GM06990 (cell line): Measurements from ENCODE around the gene AHNAK2.

Experiments used
- DNase-seq: peaks from one replicate; pipeline ENCODE4 v3.0.0-alpha.2; 2011; ENCODE audit not compliant: insufficient read length; ENCODE audit errors: extremely low read depth
- H3K27me3 ChIP-seq: replicated peaks from 2 replicates; pipeline ENCODE4 v1.6.0; 2011; ENCODE audit warnings: low read length; ENCODE audit not compliant: control insufficient read depth, insufficient read depth
- H3K36me3 ChIP-seq: 2 replicates; pipeline ENCODE4 v1.5.1; 2011; ENCODE audit warnings: low read length; ENCODE audit not compliant: control insufficient read depth, insufficient read depth
- H3K4me3 ChIP-seq: replicated peaks from 2 replicates; pipeline ENCODE4 v1.5.1; 2011; ENCODE audit warnings: low read depth, mild to moderate bottlenecking, control low read depth, low read length
- TF ChIP-seq, protein P1 (sequence below): IDR thresholded peaks from 2 replicates; pipeline ENCODE4 v1.5.1; 2011; ENCODE audit warnings: low read length, control low read depth, mild to moderate bottlenecking, inconsistent platforms; ENCODE audit not compliant: insufficient read depth, poor library complexity, severe bottlenecking

Gene AHNAK2

GRCh38 chr14:104942586-104942985, 35.6 kb downstream of the AHNAK2 start:
- DNase-seq, result no peak
- H3K27me3 ChIP-seq, result peaks cover 1% of the 10 kb centered on the region
- TF ChIP-seq, protein P1, sequence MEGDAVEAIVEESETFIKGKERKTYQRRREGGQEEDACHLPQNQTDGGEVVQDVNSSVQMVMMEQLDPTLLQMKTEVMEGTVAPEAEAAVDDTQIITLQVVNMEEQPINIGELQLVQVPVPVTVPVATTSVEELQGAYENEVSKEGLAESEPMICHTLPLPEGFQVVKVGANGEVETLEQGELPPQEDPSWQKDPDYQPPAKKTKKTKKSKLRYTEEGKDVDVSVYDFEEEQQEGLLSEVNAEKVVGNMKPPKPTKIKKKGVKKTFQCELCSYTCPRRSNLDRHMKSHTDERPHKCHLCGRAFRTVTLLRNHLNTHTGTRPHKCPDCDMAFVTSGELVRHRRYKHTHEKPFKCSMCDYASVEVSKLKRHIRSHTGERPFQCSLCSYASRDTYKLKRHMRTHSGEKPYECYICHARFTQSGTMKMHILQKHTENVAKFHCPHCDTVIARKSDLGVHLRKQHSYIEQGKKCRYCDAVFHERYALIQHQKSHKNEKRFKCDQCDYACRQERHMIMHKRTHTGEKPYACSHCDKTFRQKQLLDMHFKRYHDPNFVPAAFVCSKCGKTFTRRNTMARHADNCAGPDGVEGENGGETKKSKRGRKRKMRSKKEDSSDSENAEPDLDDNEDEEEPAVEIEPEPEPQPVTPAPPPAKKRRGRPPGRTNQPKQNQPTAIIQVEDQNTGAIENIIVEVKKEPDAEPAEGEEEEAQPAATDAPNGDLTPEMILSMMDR, result no peak
- no peak overlapping the region for H3K4me3 ChIP-seq
- no peaks in the 10 kb centered on the region for H3K36me3 ChIP-seq

DNA sequence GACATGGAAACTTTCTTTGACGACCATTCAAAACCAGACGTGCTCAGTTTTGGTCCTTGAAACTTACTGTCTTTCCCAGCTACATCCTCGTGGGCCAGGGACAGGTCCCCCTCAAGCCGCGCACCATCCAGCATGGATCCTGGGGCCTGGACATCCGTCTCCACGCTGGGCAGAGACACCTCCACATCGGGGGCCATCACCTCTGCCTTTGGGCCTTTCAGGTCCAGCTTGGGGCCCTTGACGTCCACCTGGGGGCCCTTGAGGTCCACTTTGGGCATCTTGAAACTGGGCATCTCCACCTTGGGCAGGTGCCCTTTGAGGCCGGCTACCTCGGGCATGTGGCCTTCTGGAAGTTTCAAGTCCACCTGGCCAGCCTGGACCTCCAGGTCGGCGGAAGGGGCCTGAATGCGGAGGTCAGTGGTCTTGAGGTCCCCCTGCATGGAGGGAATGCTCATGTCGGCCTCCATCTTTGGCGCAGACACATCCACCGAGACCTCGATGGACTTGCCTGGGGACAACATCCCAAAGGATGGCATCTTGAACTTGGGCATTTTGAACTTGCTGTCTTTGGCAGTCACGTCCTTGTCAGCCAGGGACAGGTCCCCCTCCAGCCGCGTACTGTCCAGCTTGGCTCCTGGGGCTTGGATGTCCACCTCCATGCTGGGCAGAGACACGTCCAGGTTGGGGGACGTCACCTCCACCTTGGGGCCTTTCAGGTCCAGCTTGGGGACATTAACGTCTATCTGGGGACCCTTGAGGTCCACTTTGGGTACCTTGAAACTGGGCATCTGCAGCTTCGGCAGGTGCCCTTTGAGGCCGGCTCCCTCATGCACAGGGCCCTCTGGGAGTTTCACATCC, 36.4 kb downstream of the AHNAK2 start:
- TF ChIP-seq, protein P1, result no peak
- Histone ChIP-seq H3K36me3 (no peaks in the 10 kb centered on the region), H3K27me3 (peaks cover 3% of the 10 kb centered on the region), H3K4me3 (no peak overlapping the region)
- no peak for DNase-seq

DNA sequence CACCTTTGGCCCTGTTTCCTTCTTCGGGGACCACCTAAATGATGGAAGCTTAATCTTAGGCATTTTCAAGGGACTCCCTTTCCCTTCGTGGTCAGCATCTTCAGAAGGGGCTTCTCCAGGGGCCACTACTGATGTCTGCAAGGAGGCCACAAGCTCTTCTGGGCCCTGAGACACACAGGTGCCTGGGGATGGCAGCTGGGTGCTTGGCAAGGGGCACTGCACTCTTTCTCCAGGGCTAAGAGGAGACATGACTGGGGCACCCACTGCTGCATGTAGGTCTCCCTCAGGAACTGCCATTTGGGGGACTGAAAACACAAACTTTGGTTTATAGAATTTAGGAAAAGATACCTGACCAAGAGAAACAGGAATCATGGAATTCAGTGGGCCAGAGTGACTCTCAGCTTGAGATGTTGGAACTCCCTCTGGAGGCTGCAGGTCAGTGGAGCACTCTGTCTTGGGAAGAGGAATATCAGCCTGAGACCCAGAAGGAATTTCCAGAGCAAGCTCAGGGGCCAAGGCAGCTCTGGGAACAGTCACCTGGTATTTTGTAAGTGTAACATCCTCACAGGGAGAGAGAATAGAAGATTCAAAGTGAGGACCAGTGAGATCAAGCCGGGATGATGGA, 37.5 kb downstream of the AHNAK2 start:
- TF ChIP-seq, protein P1, result no peak
- no peak for DNase-seq
- no peaks in the 10 kb centered on the region for H3K36me3 ChIP-seq
- H3K27me3 ChIP-seq, result peaks cover 4% of the 10 kb centered on the region
- no peak overlapping the region for H3K4me3 ChIP-seq

DNA sequence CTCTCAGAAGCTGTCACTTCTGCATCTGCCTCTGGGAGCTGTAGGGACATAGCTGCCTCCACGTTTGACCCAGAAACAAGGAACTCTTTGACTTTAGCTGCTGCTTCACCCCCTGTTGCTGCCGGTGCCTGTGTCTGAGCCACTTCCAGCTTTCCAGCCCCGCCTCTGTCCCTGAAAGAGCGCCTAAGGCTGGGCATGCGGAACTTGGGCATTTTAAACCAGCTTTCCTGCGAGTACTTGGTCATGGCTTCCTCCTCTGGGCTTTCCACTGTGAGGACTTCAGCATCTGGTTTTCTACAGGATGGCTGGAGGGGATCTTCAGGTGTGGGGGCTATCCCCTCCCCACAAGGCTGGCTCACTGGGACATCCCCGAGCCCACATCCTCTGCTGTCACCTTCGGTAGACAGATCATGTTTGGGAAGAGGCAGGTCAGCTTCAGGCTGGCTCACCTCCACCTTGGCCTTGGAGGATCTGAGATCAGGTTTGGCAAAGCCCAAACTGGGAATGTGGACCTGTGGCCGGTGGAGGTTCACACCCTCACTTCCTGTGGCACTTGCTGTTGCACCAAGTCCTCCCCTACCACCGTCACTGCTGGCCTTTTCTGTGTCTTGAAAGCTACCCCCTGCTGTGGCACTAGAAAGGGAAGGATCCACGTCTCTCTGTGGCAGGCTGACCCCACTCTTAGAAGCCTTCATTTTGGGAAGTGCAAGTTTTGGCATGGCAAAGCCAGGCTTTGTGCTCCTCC, 38.3 kb downstream of the AHNAK2 start:
- no peaks in the 10 kb centered on the region for H3K36me3 ChIP-seq
- no peak for DNase-seq
- H3K4me3 ChIP-seq, result no peak overlapping the region
- peaks cover 4% of the 10 kb centered on the region for H3K27me3 ChIP-seq
- TF ChIP-seq, protein P1, result no peak

DNA sequence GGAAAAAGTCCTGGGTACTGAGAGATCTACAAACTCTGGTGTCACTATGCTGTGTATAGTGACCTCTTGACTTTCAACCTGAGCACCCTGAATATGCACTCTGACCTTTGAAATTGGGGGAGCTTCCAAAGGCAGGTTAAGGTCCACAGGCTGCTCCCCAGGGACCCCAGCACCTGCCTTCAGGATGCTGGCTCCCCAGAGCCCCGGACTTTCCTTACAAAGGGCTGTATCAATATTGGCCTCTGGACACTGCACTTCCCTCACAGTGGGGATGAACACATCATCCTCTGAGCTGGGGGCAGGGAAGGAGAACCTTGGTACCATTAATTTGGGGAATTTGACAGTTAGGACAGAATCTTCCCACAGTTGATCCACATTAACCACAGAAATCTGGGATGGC, 39.2 kb downstream of the AHNAK2 start:
- no peak for DNase-seq
- TF ChIP-seq, protein P1, result no peak
- Histone ChIP-seq H3K27me3 (peaks cover 7% of the 10 kb centered on the region), H3K36me3 (no peaks in the 10 kb centered on the region), H3K4me3 (no peak overlapping the region)
